Natural killer cell (primary cell): Measurements from ENCODE around the gene HABP2. TPM values are rescaled to one million over a fixed set of nuclear protein-coding genes. Genes with fewer than 3 reads are reported as not detected.

Source experiments
- ATAC-seq, 3 donors: fragments of 150-1000 bp in 2 of 3; fragments of 200-7000 bp in 1 of 3; cut with Tn5 transposase; 1 replicate in 1 of 3; 2 replicates in 2 of 3; pipeline ENCODE4 v1.10.0; 2021; ENCODE audit warnings: mild to moderate bottlenecking in 2 of 3, moderate library complexity in 2 of 3
- DNase-seq, 2 donors: peaks; one replicate each; pipeline versions ENCODE4 v3.0.0 to v3.0.0-alpha.2; 2013 to 2021; ENCODE audit warnings: mixed read lengths in 1 of 2
- H3K27ac ChIP-seq: one replicate; pipeline ENCODE4 v1.5.1; 2013; ENCODE audit warnings: mild to moderate bottlenecking, low read length
- H3K27me3 ChIP-seq: one replicate; pipeline ENCODE4 v1.6.1; 2013; ENCODE audit warnings: low read length; ENCODE audit not compliant: control insufficient read depth, insufficient read depth
- H3K36me3 ChIP-seq: one replicate; pipeline ENCODE4 v1.6.1; 2013; ENCODE audit warnings: low read length; ENCODE audit not compliant: control insufficient read depth, insufficient read depth
- H3K4me1 ChIP-seq: one replicate; pipeline ENCODE4 v1.6.1; 2013; ENCODE audit warnings: low read length; ENCODE audit not compliant: control insufficient read depth, insufficient read depth
- H3K4me3 ChIP-seq: one replicate; pipeline ENCODE4 v1.5.1; 2013; ENCODE audit warnings: low read length
- H3K9me3 ChIP-seq: one replicate; pipeline ENCODE4 v1.6.1; 2013; ENCODE audit warnings: low read length; ENCODE audit not compliant: control insufficient read depth, insufficient read depth
- H3K27ac Mint-ChIP-seq, 2 donors: one replicate each; pipeline ENCODE4 v1.8.0; 2022; ENCODE audit warnings: mild to moderate bottlenecking in 2 of 2, mixed read lengths in 2 of 2, moderate library complexity in 1 of 2
- H3K27me3 Mint-ChIP-seq, 2 donors: one replicate each; pipeline ENCODE4 v1.8.0; 2022; ENCODE audit warnings: low read depth in 2 of 2, mixed read lengths in 2 of 2
- H3K36me3 Mint-ChIP-seq: one replicate; pipeline ENCODE4 v1.8.0; 2022; ENCODE audit warnings: mixed read lengths
- H3K4me1 Mint-ChIP-seq, 2 donors: one replicate each; pipeline ENCODE4 v1.8.0; 2022; ENCODE audit warnings: mixed read lengths in 2 of 2
- H3K4me3 Mint-ChIP-seq: one replicate; pipeline ENCODE4 v1.8.0; 2022; ENCODE audit warnings: mild to moderate bottlenecking, moderate library complexity, mixed read lengths
- H3K9me3 Mint-ChIP-seq, 2 donors: one replicate each; pipeline ENCODE4 v1.8.0; 2022; ENCODE audit warnings: mixed read lengths in 2 of 2
- WGBS: methylation state at CpG from one replicate; pipeline ENCODE4 v1.1.7; 2013; ENCODE audit warnings: missing lambda C conversion rate; ENCODE audit not compliant: insufficient coverage; 5-methylcytosine and 5-hydroxymethylcytosine counted together
- intact Hi-C: fragments of 100-400 bp; cut with micrococcal nuclease; formaldehyde crosslinking; loops from one replicate; pipeline ENCODE4 v1.14.2; 2022
- total RNA-seq, 4 donors: library from RNA; stranded (reverse); fragments of 120-200 nt in 1 of 4; gene quantifications; one replicate each; pipeline versions ENCODE4 v1.2.3 to v1.2.4, GENCODE V29; 2013 to 2022
- TF ChIP-seq, protein P1 (sequence below): fragments of 200-600 bp; IDR thresholded peaks from one replicate; pipeline ENCODE4 v1.8.0; 2022; ENCODE audit warnings: antibody characterized with exemption

HABP2 gene
- total RNA-seq, 3 donors from 2014 or later (not counting 1 experiment from before 2014, with no cell fraction given) = not detected

DNA sequence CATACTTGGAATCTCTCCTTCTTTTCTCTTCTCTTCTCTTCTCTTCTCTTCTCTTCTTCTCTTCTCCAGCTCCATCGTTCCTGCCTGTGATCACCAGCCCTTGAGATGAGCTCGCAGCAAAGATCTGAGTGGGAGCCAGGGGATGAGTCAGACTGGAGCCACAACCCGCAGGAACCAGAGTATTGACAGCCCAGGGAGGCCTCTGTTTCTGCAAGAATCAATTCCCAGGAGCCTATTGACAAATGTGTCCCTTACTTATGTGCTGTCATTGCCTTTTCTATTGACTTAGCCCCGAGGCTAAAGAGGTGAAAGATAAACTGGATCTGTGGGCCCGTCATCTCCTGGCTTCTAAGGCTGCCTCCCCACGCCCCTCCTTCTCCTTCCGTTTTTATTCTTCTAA, 13.1 kb upstream of the HABP2 start:
- Mint-ChIP-seq H3K27me3 (no peaks in the 10 kb centered on the region), H3K4me1 (no peaks in the 10 kb centered on the region), H3K9me3 (no peaks in the 10 kb centered on the region), H3K36me3 (no peaks in the 10 kb centered on the region), H3K27ac (no peak overlapping the region), H3K4me3 (no peak overlapping the region)
- DNase-seq = no peak
- Histone ChIP-seq H3K27me3 (no peaks in the 10 kb centered on the region), H3K36me3 (no peaks in the 10 kb centered on the region), H3K4me3 (no peak overlapping the region), H3K27ac (no peak overlapping the region), H3K9me3 (no peaks in the 10 kb centered on the region), H3K4me1 (no peaks in the 10 kb centered on the region)
- TF ChIP-seq, protein P1, sequence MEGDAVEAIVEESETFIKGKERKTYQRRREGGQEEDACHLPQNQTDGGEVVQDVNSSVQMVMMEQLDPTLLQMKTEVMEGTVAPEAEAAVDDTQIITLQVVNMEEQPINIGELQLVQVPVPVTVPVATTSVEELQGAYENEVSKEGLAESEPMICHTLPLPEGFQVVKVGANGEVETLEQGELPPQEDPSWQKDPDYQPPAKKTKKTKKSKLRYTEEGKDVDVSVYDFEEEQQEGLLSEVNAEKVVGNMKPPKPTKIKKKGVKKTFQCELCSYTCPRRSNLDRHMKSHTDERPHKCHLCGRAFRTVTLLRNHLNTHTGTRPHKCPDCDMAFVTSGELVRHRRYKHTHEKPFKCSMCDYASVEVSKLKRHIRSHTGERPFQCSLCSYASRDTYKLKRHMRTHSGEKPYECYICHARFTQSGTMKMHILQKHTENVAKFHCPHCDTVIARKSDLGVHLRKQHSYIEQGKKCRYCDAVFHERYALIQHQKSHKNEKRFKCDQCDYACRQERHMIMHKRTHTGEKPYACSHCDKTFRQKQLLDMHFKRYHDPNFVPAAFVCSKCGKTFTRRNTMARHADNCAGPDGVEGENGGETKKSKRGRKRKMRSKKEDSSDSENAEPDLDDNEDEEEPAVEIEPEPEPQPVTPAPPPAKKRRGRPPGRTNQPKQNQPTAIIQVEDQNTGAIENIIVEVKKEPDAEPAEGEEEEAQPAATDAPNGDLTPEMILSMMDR = no peak
- 83% methylated on average over 7 of the region's 7 CpGs for WGBS
- ATAC-seq = no peak
- intact Hi-C loops = no loop called here

DNA sequence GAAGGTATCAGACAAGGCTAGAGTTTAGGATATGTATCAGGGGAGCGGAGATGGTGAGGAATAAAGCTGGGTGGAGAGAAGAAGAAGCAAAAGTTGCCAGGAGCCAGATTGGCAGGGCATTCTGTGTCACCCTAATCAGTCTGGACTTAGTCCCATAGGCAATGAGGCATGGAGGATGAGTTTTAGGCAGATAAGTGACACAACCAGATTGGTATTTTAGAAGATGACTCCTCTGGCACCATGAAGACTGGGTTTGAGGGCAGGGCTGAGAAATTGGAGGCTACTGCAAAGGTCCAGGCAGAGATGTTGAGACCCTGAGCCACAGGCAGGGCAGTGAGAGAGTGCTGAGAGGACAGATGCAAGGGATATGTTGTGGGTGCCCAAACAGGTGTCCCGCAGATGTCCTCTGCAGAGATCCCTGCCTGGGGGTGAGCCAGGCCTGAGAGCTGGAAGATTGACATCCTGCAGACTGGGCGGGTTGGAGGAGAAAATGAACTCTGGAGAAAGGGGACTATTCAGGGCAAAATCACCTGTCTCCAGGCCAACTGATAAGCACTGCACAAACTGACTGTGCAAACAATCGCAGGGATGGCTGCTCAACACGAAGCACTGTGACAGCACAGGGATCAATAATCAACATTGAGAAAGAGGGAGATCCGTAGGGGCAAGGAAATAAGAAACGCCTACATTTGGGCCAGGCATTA, 11.9 kb upstream of the HABP2 start:
- Histone ChIP-seq H3K4me3 (no peak overlapping the region), H3K27ac (no peak overlapping the region), H3K27me3 (no peaks in the 10 kb centered on the region), H3K9me3 (no peaks in the 10 kb centered on the region), H3K4me1 (no peaks in the 10 kb centered on the region), H3K36me3 (no peaks in the 10 kb centered on the region)
- H3K4me1 Mint-ChIP-seq = no peaks in the 10 kb centered on the region
- ATAC-seq = no peak
- H3K9me3 Mint-ChIP-seq = no peaks in the 10 kb centered on the region
- H3K27ac Mint-ChIP-seq = no peak overlapping the region
- intact Hi-C loops = no loop called here
- no peaks in the 10 kb centered on the region for H3K36me3 Mint-ChIP-seq
- H3K27me3 Mint-ChIP-seq = no peaks in the 10 kb centered on the region
- TF ChIP-seq, protein P1 = no peak
- no peak overlapping the region for H3K4me3 Mint-ChIP-seq
- WGBS = 91% methylated on average over 7 of the region's 7 CpGs
- no peak for DNase-seq

GRCh38 chr10:113541549-113541927, 11.3 kb upstream of the HABP2 start:
- no peak overlapping the region for H3K27ac ChIP-seq
- no peak overlapping the region for H3K4me3 ChIP-seq
- 75% methylated on average over 1 of the region's 1 CpG for WGBS
- ATAC-seq (no peak), DNase-seq (no peak)
- H3K9me3 ChIP-seq = no peaks in the 10 kb centered on the region
- H3K4me1 ChIP-seq = no peaks in the 10 kb centered on the region
- H3K27me3 Mint-ChIP-seq = peaks cover 0 to 3% of the 10 kb centered on the region in 2 donors
- no peaks in the 10 kb centered on the region for H3K36me3 ChIP-seq
- intact Hi-C loops = no loop called here
- no peak overlapping the region for H3K4me3 Mint-ChIP-seq
- no peaks in the 10 kb centered on the region for H3K4me1 Mint-ChIP-seq
- no peak overlapping the region for H3K27ac Mint-ChIP-seq
- TF ChIP-seq, protein P1 = no peak
- no peaks in the 10 kb centered on the region for H3K9me3 Mint-ChIP-seq
- no peaks in the 10 kb centered on the region for H3K27me3 ChIP-seq
- H3K36me3 Mint-ChIP-seq = no peaks in the 10 kb centered on the region
